Heart left ventricle (tissue), 13 donors: ENCODE results near the gene DGAT2L6.

Experiments used
- POLR2A ChIP-seq, 2 donors: fragments of 450-650 bp; IDR thresholded peaks; one replicate each; pipeline ENCODE4 v1.6.1; 2017; ENCODE audit warnings: antibody characterized with exemption in 2 of 2, mild to moderate bottlenecking in 2 of 2, moderate library complexity in 2 of 2
- TF ChIP-seq, protein P1 (sequence below), 12 donors: fragments of 200-600 bp; sonication (generic) in 4 of 12; IDR thresholded peaks; one replicate each; pipeline versions ENCODE4 v1.5.0 to v1.8.0; 2018 to 2022; ENCODE audit warnings: antibody characterized with exemption in 12 of 12, mild to moderate bottlenecking in 5 of 12
- donor health status: ischemic (EF 13 %, LVEDD 7.1; RV severe dilation, severe dysfunction).
- donor health status: DM: no; HTN: yes; CAD: no.
- donor health status: DM: no; HTN: no; CAD: no.
- donor health status: ischemic (EF 25% LVEDD 6.9; RV normal size, moderate dysfunction).
- donor health status: ischemic (EF 25% LVEDD 5.7; RV mildly dilated, moderate dysfunction).
- donor health status: ischemic (EF 35%, LVEDD 5.7; RV mildly dilated, moderate dysfunction).
- donor health status: nonischemic (EF 11% LVEDD 7.7; RV severe dilation, severe dysfunction).
- donor health status: DM: yes; HTN: yes; CAD: no.
- donor health status: PGD.
- donor health status: ischemic (EF 29% LVEDD 5.4; RV normal size, mild dysfunction).
- donor health status: nonischemic (EF 23%, LVEDD 6.1; RV moderate dilation, normal function).

DNA sequence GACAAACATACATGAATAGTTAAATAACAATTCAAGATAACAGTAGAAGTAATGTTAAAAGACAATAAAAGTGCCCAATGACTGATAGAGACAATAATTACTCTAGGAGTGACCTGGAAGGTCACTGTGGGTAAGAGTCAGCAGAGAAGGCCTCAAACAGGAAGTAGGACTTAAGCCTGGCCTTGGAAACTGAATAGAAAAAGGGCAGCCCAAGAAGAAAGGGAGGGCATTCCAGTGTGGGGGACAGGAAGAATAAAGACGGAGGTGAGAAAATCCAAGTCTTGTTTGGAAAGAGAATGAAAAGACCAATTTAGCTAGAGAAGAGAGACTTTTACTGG lies 76.7 kb downstream of the DGAT2L6 start:
- TF ChIP-seq, protein P1, sequence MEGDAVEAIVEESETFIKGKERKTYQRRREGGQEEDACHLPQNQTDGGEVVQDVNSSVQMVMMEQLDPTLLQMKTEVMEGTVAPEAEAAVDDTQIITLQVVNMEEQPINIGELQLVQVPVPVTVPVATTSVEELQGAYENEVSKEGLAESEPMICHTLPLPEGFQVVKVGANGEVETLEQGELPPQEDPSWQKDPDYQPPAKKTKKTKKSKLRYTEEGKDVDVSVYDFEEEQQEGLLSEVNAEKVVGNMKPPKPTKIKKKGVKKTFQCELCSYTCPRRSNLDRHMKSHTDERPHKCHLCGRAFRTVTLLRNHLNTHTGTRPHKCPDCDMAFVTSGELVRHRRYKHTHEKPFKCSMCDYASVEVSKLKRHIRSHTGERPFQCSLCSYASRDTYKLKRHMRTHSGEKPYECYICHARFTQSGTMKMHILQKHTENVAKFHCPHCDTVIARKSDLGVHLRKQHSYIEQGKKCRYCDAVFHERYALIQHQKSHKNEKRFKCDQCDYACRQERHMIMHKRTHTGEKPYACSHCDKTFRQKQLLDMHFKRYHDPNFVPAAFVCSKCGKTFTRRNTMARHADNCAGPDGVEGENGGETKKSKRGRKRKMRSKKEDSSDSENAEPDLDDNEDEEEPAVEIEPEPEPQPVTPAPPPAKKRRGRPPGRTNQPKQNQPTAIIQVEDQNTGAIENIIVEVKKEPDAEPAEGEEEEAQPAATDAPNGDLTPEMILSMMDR (IDR thresholded peaks at IDR 0.05): no peak
- TF ChIP-seq POLR2A (IDR thresholded peaks at IDR 0.05): no peak
